GM18867 (cell line): ENCODE data around the gene ANKRD40.
"Not testable (repeated sequence)": the region's sequence is repeated elsewhere in the genome, so short reads cannot be mapped to it uniquely, and the experiment has no call there.

Experiments used
- ATAC-seq: cut with Tn5 transposase; IDR thresholded peaks from one replicate; pipeline ENCODE4 v1.9.1; 2021; ENCODE audit warnings: mild to moderate bottlenecking, moderate library complexity; ENCODE audit not compliant: unreplicated experiment

ANKRD40 gene, protein sequence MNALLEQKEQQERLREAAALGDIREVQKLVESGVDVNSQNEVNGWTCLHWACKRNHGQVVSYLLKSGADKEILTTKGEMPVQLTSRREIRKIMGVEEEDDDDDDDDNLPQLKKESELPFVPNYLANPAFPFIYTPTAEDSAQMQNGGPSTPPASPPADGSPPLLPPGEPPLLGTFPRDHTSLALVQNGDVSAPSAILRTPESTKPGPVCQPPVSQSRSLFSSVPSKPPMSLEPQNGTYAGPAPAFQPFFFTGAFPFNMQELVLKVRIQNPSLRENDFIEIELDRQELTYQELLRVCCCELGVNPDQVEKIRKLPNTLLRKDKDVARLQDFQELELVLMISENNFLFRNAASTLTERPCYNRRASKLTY

DNA sequence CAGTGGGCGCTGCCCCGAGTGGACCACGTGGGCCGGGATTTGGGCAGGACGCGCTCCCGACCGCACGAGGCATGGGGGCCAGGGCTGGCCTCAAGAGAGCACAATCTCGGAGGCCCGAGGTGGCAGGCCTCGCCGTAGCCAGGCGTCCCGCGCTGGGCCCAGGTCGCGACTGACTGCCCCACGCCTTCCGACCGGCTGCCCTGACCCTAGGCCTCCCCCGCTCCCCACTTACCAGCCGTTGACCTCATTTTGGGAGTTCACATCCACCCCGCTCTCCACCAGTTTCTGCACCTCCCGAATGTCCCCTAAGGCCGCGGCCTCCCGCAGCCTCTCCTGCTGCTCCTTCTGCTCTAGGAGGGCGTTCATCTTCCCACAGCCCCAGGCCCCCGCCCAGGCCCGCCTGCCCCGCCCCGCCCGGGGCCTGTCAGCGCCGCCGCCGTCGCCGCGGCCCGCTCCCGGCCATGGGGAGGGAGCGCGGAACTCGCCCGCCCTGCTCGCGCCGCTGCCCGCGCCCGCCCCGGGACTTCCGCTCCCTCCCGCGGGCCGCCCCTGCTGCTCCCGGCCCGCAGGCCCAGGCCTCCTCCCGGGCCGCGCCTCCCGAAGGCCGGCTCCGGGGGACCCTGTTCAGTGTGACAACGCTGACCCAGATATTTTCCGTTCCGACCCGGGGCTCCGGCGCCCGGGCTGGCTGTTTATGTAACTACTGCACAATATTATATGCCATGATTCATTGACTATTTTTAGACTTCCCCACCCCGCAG lies at the start of gene ANKRD40:
TSS of gene ANKRD40 (minus strand) at position 626 of the 761 bp plus-strand sequence. CDS start at position 366, 260 bp downstream.
- peak; percentile 81 for ATAC-seq

DNA sequence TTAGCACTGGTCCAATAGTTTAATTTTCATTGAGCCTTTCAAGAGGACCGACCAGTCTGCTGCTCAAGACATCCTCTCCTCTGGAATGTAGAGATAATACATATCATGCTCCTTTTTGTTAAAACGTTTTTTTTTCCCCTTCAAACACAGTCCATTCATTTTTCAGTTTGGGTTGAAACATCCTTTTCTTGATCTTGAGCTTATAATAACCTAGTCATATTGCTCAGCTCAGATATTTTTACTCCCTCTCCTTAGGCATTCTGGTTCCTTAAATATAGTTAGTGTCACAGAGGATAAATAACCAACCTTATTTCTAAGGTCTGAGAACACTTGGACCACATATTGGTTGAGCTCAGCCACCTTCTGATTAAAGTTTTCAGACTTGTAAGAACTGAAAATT lies 46.8 kb upstream of the ANKRD40 start:
- ATAC-seq, result no peak

DNA sequence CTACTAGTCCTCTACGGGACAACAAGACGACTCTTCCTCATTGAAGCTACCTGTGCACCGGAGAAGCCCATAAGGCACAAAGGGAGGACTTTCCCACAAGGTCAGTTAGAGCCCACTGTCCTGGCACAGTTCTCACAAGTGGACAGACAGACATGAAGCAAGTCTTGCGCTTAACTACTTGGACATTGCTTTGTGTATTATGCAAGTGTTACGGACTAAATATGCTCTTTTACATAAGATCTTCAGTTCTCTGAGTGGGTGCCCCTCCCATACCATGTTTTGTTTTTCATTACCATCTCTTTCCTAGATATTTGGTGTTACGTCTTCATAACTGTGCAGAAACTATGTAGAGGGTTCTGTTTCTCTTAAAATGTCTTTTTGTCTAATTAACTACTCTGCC lies 41.5 kb upstream of the ANKRD40 start:
- ATAC-seq, result no peak

DNA sequence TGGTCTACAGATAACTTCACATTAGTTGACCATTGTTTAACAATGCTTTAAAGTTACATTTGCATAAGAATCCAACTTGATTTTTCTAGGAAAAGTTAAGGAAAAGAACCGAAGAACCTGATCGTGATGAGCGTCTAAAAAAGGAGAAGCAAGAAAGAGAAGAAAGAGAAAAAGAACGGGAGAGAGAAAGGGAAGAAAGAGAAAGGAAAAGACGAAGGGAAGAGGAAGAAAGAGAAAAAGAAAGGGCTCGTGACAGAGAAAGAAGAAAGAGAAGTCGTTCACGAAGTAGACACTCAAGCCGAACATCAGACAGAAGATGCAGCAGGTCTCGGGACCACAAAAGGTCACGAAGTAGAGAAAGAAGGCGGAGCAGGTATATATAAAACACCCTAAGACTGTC lies 37.9 kb upstream of the ANKRD40 start:
- no peak for ATAC-seq

DNA sequence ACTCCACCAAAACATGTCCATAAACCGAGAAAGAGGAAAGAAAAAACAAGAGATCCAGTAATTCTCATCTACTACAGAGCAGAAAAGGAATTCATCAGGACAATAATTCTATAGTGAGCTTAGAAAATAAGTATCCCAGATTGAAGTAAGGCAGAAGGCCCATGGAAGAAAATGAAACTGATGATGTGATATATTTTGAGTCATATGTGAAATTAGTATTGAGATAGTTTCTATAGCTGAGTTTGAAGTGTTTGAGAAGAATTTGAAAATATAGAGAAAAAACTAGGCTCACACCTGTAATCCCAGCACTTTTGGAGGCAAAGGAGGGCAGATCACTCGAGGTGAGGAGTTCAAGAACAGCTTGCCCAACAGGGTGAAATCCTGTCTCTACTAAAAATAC lies 31.4 kb upstream of the ANKRD40 start:
- no peak for ATAC-seq

DNA sequence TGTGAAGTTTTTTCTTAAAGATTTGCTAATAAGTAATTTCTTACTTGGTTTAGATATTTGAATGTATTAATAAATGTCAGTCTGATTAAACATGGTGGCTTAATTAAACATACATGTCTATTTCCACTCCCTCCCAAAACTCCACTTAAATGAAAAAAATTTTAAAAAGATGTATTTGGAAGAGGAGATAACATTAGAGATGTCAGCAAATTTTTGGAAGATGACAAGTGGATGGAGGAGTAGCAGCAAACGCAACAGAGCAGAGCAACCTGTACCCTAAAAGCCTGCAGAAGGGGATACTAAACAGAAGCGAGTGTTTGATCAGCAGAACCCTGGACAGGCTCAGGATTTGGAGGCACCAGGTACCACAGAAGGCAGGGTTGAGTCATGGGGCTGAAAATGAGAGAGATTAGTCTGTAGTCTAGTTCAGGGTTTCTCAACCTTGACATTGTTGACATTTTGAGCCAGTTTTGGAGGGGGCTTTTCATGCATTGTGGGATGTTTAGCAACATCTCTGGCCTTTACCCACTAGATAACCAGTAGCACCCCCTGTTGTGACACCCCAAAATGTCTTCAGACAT lies 29.5 kb upstream of the ANKRD40 start:
- ATAC-seq, result no peak

DNA sequence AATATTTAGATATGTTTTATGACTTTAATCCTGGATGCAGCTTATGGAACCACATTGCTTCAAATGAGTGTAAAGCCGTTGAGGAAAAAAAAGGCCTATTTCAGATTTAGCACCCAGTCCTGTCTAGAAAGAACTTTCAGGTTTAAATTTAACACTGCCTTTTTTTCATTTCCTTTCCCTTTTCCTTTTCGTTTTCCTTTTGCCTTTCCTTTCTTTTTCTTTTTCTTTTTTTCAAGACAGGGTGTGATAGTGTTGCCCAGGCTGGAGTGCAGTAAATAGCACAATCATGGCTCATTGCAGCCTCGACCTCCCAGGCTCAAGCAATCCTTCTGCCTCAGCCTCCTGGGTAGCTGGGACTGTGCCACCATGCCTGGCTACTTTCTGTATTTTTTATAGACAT lies 27.6 kb upstream of the ANKRD40 start:
- no peak for ATAC-seq

DNA sequence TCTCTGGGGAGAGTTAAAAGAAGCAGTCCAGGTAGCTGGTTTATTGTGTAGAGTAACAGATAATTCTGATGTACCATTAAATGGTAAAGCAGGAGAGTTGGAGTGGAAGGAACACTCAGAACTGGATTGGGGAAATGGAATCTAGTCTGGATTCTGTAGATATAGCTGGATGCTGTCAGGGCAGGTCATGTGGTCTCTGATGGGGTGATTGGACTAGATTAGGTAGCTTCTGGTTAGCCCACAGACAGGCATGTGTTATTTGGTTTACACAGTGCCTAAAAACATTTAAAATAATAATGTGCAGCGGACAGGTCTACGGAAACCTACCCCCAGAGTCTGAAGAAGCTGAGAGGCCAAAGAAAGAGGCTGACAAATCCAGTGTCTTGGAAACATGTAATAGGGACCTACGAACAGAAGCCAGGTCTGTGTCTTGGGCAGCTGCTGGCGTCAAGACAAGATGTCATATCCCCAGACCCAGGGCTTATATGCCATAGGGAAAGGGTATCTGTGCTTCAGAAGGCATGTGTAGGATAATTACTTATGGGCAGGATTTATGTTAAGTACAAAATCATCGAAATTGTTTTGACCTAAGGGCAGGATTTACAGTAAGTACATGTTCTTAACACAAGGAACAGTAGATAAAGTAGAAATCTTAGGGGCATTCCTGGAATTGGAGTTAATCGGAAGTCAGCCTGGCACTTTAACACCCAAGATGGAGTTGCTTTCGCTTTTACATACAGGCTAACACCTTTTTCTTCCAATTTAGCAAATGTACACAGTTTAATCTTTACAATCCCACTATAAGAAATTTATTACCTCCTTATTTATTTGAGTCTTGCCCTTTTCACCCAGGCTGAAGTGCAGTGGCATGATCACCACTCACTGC lies 24.1 kb upstream of the ANKRD40 start:
- ATAC-seq, result no peak

DNA sequence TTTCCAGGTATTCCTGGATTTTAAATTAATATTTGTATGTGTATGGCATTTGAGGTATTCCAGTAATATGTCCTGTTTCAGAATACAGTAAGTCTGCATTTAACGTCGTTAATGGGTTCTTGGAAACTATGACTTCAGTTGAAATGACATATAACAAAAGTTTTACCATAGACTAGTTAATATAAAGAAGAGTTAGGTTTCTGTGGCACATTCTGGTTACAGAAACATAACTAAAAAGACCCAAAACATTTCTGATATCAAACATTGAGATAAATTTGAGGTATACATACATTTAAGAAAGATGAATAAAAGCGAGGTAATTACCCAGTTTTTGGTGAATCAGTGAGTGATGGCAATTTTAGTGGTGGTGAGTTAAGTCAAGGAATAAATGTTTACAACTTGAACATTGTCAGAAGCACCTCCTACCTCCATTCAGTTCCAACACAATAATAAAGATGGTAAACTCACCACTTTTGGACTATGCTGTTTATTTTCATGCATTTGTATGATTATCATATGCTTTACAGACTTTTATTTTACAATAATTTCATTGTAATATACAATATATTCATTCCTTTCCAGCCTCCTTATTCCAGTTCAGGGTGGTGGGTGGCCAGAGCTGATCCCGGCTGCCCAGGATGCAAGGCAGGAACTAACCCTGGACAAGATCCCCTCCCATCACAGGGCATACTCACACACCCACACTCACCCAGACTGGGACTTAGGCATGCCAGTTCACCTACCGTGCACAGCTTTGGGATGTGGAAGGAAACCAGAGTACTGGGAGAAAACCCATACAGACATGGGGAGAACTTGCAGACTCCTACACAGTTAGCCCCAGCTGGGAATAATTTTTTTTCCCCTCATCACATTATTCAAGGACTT lies 21.4 kb upstream of the ANKRD40 start:
- ATAC-seq, result no peak

DNA sequence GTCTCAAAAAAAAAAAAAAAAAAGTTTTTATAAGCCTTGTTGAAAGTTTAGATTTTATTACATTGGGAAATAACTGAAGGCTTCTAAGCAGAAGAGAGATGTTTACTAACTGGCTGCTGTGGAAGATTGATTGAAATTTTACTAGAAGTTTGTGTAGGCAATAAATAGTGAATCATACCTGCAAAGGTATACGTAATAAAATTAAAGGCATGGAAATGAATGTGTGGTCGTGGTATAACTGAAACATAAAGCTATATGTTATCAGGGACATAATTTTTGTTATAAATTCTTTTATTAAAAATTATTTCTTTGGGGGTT lies 20.4 kb upstream of the ANKRD40 start:
- no peak for ATAC-seq

DNA sequence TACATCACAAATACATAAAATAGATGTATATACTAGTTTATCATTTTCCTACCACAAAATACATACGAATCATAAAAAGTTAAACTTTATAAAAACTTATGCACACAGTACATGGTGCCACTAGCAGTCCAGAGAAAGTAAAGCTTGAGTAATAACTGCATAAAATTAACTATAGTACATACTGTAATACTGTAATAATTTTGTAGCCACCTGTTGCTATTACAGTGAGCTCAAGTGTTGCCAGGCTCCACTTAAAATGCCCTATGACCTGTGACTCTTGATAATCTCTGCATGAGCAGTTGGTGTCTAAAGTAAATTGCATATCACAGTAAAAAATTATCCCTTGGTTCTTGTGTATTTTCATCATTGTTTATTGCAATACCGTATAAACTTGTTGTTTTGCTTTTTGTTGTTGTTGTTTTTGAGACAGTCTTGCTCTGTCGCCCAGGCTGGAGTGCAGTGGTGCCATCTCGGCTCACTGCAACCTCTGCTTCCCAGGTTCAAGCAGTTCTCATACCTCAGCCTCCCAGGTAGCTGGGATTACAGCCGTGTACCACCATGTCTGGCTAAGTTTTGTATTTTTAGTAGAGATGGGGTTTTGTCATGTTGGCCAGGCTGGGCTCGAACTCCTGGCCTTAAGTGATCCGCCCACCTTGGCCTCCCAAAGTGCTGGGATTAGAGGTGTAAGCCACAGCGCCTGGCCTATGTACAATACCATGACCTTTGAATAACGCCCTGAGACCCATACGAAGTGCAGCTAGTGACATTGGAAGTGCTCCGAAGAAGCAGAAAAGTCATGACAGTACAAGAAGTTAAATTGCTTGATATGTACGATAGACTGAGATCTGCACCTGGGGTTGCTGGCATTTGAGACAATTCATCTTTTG lies 18.3 kb upstream of the ANKRD40 start:
- no peak for ATAC-seq

DNA sequence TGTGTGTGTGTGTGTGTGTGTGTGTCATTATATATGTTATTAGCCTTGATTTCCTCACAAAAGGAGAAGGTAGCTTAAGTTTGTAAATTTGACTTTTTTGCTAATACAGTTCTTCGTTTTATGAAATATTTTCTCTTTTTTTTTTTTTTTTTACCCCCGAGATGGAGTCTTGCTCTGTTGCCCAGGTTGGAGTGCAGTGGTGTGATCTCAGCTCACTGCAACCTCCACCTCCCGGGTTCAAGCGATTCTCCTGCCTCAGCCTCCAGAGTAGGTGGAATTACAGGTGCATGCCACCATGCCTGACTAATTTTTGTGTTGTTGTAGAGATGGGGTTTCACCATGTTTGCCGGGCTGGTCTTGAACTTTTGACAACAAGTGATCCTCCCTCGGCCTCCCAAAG lies 16.9 kb upstream of the ANKRD40 start:
- ATAC-seq, result not testable (repeated sequence)

DNA sequence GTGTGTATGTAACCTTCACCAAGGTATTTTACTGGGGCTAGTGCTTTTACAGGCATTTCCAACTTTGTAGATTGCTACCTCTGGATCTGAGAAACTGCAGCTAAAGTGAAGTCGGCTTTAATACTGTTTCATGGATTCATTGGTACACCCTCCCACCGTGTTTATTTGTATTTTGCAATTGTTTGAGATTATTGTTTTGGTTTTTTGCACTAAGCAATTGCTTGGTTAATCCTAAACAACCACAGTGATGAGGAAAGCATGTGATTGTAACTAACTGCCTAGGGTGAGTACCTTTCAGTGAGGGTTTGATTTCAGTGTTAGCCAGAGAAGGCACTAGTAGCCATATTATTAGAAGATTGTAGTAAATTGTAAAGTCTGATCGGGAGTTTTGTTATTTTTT lies 15.0 kb upstream of the ANKRD40 start:
- ATAC-seq, result no peak

DNA sequence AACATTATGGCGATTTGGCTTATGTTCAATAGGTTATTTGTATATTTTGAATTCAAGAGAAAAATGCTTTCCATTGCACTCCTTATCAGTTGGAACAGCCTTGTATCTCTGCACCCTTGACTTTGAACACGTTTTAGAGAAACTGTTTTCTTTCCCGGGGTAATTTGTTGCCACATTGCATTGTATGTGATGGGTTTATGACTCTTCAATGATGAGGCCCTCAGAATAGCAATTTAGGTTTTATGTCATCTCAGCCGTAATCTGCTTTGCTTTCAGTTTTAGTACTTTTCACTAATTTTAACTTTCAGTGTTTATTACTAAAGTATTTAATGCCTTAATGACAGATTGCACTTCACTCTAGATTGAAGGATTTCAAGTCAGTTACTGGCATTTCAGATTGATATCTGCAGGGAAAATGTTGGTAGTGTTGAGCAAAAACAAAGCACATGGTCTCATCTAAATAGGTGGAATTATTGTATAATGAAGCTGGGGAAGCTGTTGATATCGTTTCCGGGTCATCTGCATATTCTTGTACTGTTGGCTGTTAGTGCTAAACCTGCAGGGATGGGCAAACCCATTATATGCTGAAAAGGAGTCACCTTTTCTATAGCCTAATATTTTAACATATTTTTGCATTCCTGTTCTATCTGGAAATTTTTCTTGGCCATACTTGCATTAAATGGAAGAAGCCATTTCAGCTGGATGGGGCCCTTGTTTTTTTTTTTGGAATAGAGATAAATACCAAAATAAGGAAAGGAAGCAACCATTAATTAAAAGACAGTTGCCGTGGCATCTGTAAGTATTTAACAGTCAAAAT lies 13.7 kb upstream of the ANKRD40 start:
- no peak for ATAC-seq

DNA sequence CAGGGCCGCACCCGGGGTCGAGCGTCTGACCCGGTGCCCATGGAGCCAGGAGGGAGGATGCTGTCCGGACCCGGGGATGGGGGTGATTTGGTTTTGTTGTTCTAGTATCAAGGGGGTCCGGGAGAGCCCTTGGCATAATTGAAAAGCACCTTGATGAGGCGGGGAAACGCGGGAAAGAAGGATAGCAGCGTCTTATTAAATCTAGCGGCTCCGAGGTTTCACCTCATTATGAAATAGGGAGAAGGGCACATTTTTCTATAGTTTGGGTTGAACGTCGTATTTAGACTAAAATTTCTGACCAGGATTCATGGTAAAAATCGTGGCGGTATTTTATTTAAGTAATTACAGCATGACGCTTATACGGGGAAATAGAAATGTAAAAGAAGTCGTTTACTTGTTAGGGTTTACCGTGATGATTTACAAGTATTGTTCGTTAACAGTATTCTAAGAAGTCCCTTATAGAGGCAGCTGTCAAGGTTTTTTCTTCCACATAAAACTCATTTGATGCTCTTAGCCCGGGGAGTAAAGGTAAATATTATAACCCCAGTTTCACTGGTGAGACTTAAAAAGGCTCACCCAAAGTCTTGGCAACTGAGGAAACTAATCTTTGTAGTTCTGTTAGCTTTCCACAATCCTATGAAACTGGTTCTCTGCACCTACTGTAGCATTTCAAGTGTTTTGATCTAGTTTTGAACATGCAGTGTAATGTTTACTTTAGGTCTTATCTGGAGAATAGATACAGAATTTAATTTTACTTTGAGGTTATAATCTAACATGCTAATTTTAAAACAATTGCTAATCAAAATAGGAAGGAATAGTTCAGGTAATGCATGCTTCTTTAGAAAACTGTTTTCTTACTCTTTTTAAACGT lies 12.4 kb upstream of the ANKRD40 start:
- ATAC-seq, result no peak

DNA sequence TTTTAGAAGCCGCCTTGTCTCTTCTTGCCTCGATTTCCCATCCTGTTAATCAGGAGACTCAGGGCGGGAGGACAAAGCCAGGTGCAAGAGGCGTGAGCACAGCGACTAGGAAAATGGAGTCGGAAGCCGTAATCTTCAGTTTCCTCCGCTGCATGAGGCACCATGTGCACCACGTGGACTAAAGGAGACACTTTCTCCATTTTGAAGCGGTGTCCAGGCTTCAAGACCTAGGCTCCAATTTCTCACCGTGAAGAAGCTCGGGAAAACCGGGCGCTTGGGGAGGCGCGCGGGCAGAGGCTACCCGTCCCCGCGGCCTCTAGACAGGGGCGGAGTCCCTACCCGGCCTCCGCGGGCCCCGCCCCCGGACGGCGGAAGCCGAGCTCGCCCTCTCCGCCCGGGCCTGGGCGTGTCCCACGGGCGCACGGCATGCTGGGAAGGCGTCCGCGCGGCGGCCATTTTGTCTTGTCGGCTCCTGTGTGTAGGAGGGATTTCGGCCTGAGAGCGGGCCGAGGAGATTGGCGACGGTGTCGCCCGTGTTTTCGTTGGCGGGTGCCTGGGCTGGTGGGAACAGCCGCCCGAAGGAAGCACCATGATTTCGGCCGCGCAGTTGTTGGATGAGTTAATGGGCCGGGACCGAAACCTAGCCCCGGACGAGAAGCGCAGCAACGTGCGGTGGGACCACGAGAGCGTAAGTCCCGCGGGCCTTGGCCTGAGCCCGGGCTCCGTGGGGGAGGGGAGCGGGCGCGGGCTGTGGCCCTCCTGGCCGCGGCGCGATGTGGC lies 11.6 kb upstream of the ANKRD40 start, which contains the start of gene LUC7L3:
TSS of gene LUC7L3 (plus strand) at position 460 of the 780 bp plus-strand sequence. CDS start at position 590, 130 bp downstream.
- peak; percentile 90 for ATAC-seq
